Body of pancreas (tissue), 4 donors: ENCODE data around the gene RANBP3. TPM values are rescaled to one million over a fixed set of nuclear protein-coding genes. Genes with fewer than 3 reads are reported as not detected.
"Not testable (repeated sequence)": the region's sequence is repeated elsewhere in the genome, so short reads cannot be mapped to it uniquely, and the experiment has no call there.

ENCODE experiments used
- ATAC-seq: fragments of 150-250 bp; one replicate; pipeline ENCODE4 v1.9.1; 2016
- DNase-seq, 4 donors: peaks; one replicate each; pipeline ENCODE4 v3.0.0-alpha.2; 2019
- H3K27ac ChIP-seq, 4 donors: fragments of 200-600 bp; sonication (generic); 1 replicate in 3 of 4; 2 replicates in 1 of 4; pipeline versions ENCODE4 v1.5.1 to v1.6.1; 2016 to 2019; ENCODE audit warnings: mild to moderate bottlenecking in 1 of 4, mixed read lengths in 1 of 4, moderate library complexity in 1 of 4
- H3K27me3 ChIP-seq, 2 donors: fragments of 200-600 bp; sonication (generic); one replicate each; pipeline ENCODE4 v1.6.0; 2016; ENCODE audit warnings: mild to moderate bottlenecking in 1 of 2
- H3K36me3 ChIP-seq, 2 donors: fragments of 200-600 bp; sonication (generic); replicated peaks in 1 of 2; 2 replicates each; pipeline ENCODE4 v1.5.1; 2016; ENCODE audit warnings: low read depth in 2 of 2; ENCODE audit not compliant: insufficient read depth in 1 of 2
- H3K4me1 ChIP-seq: fragments of 200-600 bp; sonication (generic); one replicate; pipeline ENCODE4 v1.6.0; 2016
- H3K4me3 ChIP-seq, 2 donors: fragments of 200-600 bp; sonication (generic); 1 replicate in 1 of 2; 2 replicates in 1 of 2; pipeline ENCODE4 v1.5.1; 2016 to 2019
- H3K9me3 ChIP-seq, 3 donors: fragments of 200-600 bp; sonication (generic); 1 replicate in 2 of 3; 2 replicates in 1 of 3; pipeline ENCODE4 v1.5.1; 2016
- POLR2A ChIP-seq, 3 donors: fragments of 450-650 bp; IDR thresholded peaks; one replicate each; pipeline ENCODE4 v1.6.1; 2016; ENCODE audit warnings: antibody characterized with exemption in 3 of 3, mild to moderate bottlenecking in 2 of 3
- WGBS, 2 donors: methylation state at CpG; one replicate each; pipeline ENCODE4 v1.1.5; 2017; 5-methylcytosine and 5-hydroxymethylcytosine counted together
- intact Hi-C: fragments of 100-400 bp; cut with DNase I; formaldehyde crosslinking; loops from one replicate; pipeline ENCODE4 v1.15.1; 2023
- total RNA-seq, 2 donors: library from RNA; depleted of rRNA; stranded (reverse); fragments of >200 nt; gene quantifications; one replicate each; pipeline ENCODE4 v1.1.0, GENCODE V29; 2016
- TF ChIP-seq, protein P1 (sequence below), 7 experiments: fragments of 450-650 bp in 4 of 7; fragments of 200-600 bp in 3 of 7; sonication (generic) in 3 of 7; IDR thresholded peaks; one replicate each; pipeline ENCODE4 v1.5.1; 2016 to 2019; ENCODE audit warnings: antibody characterized with exemption in 7 of 7

Gene RANBP3
- total RNA-seq, 2 donors from 2014 or later: 62.0 to 90.0 TPM

DNA sequence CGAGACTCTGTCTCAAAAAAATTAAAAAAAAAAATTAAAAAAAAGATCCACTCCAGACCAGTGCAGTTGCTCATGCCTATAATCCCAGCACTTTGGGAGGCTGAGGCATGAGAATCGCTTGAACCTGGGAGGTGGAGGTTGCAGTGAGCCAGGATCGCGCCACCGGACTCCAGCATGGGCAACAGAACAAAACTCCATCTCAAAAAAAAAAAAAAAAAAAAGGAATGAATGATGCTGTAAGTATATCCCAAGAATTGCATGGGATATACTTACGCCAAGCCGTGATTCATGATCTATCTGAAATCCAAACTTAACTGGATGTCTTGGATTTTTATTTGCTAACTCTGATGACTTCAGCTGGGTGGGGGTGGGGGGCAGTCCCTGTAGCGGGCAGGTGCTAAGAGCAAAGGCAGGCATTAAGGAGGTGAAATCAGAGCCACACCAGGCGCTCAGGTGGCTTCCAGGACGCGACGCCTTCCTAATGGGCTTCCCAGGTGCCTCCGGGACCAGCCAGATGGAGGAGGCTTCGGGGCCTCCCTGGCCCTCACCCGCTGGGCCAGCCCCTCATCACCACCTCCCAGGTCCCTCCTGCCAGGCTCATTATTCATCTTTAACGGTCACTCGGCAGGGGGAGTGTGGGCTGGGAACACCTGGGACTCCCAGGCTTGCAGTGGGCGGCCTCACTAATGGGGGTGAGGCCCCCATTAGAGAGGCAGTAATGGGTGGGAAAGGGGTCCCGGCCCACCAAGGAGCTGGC is 96.2 kb downstream of the RANBP3 start:
- Histone ChIP-seq H3K36me3 (no peaks in the 10 kb centered on the region), H3K27me3 (no peaks in the 10 kb centered on the region), H3K27ac (no peak overlapping the region), H3K4me3 (no peak overlapping the region), H3K4me1 (peaks cover 8% of the 10 kb centered on the region), H3K9me3 (no peaks in the 10 kb centered on the region)
- no peak for TF ChIP-seq POLR2A (IDR thresholded peaks at IDR 0.05)
- TF ChIP-seq, protein P1, sequence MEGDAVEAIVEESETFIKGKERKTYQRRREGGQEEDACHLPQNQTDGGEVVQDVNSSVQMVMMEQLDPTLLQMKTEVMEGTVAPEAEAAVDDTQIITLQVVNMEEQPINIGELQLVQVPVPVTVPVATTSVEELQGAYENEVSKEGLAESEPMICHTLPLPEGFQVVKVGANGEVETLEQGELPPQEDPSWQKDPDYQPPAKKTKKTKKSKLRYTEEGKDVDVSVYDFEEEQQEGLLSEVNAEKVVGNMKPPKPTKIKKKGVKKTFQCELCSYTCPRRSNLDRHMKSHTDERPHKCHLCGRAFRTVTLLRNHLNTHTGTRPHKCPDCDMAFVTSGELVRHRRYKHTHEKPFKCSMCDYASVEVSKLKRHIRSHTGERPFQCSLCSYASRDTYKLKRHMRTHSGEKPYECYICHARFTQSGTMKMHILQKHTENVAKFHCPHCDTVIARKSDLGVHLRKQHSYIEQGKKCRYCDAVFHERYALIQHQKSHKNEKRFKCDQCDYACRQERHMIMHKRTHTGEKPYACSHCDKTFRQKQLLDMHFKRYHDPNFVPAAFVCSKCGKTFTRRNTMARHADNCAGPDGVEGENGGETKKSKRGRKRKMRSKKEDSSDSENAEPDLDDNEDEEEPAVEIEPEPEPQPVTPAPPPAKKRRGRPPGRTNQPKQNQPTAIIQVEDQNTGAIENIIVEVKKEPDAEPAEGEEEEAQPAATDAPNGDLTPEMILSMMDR (IDR thresholded peaks at IDR 0.05): no peak
- DNase-seq: no peak
- intact Hi-C loops: no loop called here
- no peak for ATAC-seq
- WGBS, 2 donors: 39 to 52% methylated on average over 13 to 18 of the region's 19 CpGs

DNA sequence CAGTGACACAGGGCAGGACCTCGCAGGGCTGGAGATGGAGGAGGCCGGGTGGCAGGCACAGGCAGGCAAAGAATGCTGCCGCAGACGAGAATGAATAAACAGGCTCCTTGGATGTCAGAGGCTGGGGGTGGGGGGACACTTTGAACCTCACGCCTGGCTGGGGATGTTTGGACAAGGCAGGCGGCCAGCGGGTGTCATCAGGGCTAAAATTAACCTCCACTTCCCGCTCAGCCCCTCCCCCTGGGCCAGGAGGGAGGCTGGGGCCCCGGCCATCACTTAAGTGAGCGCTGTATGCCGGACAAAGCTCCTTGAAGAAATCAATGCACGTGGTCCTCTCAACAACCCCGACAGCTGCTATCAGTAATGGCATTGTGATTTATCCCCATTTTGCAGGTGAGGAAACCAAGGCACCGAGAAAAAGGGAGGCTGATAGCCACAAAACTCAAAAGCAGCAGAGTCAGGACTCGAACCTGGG is 97.3 kb downstream of the RANBP3 start:
- H3K4me3 ChIP-seq: no peak overlapping the region
- H3K27me3 ChIP-seq: no peaks in the 10 kb centered on the region
- no peak overlapping the region for H3K27ac ChIP-seq
- DNase-seq (peak; percentile 29 to 58 (median 54)), ATAC-seq (peak; percentile 46)
- H3K9me3 ChIP-seq: no peaks in the 10 kb centered on the region
- H3K4me1 ChIP-seq: peaks cover 9% of the 10 kb centered on the region
- H3K36me3 ChIP-seq: no peaks in the 10 kb centered on the region
- no peak for TF ChIP-seq POLR2A (IDR thresholded peaks at IDR 0.05)
- TF ChIP-seq, protein P1 (IDR thresholded peaks at IDR 0.05): no peak
- 23 to 28% methylated on average over 6 to 15 of the region's 15 CpGs for WGBS, 2 donors
- intact Hi-C loops: no loop called here

DNA sequence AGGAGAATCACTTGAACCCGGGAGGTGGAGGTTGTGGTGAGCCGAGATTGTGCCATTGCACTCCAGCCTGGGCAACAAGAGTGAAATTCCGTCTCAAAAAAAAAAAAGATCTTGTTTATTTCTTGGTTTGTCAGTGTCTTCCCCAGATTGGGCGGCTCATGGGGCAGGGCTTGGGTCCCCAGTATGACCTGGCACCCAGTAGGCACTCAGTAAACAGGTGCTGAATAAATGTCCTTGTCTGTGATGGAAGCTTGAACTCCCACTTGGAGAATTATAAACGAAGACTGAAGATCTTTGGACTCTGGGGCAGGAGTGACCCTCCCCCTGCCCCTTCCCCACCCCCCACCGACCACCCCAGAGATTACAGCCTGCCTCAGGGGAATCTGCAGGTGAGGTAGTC is 97.7 kb downstream of the RANBP3 start:
- Histone ChIP-seq H3K4me1 (peaks cover 9% of the 10 kb centered on the region), H3K27me3 (no peaks in the 10 kb centered on the region), H3K4me3 (no peak overlapping the region), H3K9me3 (no peaks in the 10 kb centered on the region), H3K27ac (no peak overlapping the region), H3K36me3 (no peaks in the 10 kb centered on the region)
- 37 to 54% methylated on average over 4 to 6 of the region's 6 CpGs for WGBS, 2 donors
- intact Hi-C loops: no loop called here
- TF ChIP-seq POLR2A (IDR thresholded peaks at IDR 0.05): no peak
- TF ChIP-seq, protein P1 (IDR thresholded peaks at IDR 0.05): no peak
- ATAC-seq (no peak), DNase-seq (no peak)

GRCh38 chr19:5877882-5878281 is 100.1 kb downstream of the RANBP3 start:
- no peaks in the 10 kb centered on the region for H3K9me3 ChIP-seq
- ATAC-seq (no peak), DNase-seq (no peak)
- H3K4me1 ChIP-seq: peaks cover 9% of the 10 kb centered on the region
- no peak for TF ChIP-seq POLR2A (IDR thresholded peaks at IDR 0.05)
- TF ChIP-seq, protein P1 (IDR thresholded peaks at IDR 0.05): no peak
- no peaks in the 10 kb centered on the region for H3K27me3 ChIP-seq
- H3K36me3 ChIP-seq: no peaks in the 10 kb centered on the region
- H3K4me3 ChIP-seq: no peak overlapping the region
- WGBS, 2 donors: 51 to 52% methylated on average over 6 to 9 of the region's 9 CpGs
- intact Hi-C loops: no loop called here
- peak overlapping the region in 2 of 4 donors; percentile 0 to 39 for H3K27ac ChIP-seq

GRCh38 chr19:5877427-5877826 is 100.5 kb downstream of the RANBP3 start:
- Histone ChIP-seq H3K36me3 (no peaks in the 10 kb centered on the region), H3K4me1 (peaks cover 9% of the 10 kb centered on the region), H3K27ac (peak overlapping the region in 2 of 4 donors; percentile 0 to 39), H3K9me3 (no peaks in the 10 kb centered on the region), H3K27me3 (no peaks in the 10 kb centered on the region), H3K4me3 (no peak overlapping the region)
- no peak for ATAC-seq
- TF ChIP-seq, protein P1 (IDR thresholded peaks at IDR 0.05): no peak
- no peak for TF ChIP-seq POLR2A (IDR thresholded peaks at IDR 0.05)
- no peak for DNase-seq
- 60 to 61% methylated on average over 1 to 8 of the region's 8 CpGs for WGBS, 2 donors
- intact Hi-C loops: no loop called here

DNA sequence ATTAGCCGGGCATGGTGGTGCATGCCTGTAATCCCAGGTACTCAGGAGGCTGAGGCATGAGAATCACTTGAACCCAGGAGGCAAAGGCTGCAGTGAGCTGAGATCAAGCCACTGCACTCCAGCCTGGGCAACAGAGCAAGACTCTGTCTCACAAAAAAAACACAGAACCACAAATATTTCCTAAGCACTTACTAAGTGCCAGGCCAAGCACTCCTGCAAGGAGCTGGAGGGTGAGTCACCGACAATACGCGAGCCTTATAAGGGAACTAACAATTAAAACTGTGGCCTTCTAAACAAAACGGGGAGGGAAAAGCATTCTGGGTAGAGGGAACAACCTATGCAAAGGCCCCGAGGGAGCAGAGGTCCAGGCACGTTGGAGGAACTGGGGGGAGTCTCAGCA is 103.4 kb downstream of the RANBP3 start:
- H3K4me3 ChIP-seq, H3K27me3 ChIP-seq, H3K27ac ChIP-seq, DNase-seq, H3K36me3 ChIP-seq, ATAC-seq, H3K4me1 ChIP-seq, H3K9me3 ChIP-seq, intact Hi-C loops: not testable (repeated sequence)
- WGBS, 2 donors: 73 to 83% methylated on average over 6 to 7 of the region's 7 CpGs
